MCF 10A (cell line): ENCODE results near the gene ARRDC1. TPM values are rescaled to one million over a fixed set of nuclear protein-coding genes. Genes with fewer than 3 reads are reported as not detected.
A peak's percentile ranks its signal among the peaks of the same experiment; 100 is the strongest.

Source experiments
- BruUV-seq: library from RNA; stranded (reverse); fragments of 400-500 nt; replicated peaks from 2 replicates; lab custom pipeline; 2021; lab: Mats Ljungman, UMichigan
- CTCF ChIA-PET: fragments of 300-600 bp; sonication (Branson Sonifier 250); formaldehyde crosslinking; extraction: SDS; loops from one replicate; lab custom pipeline; 2021; ENCODE audit warnings: antibody characterized with exemption, inconsistent platforms; lab: Yijun Ruan, JAX
- POLR2A ChIA-PET: fragments of 300-600, 350-650 bp; sonication (Branson Sonifier 250); formaldehyde crosslinking; extraction: SDS; loops from one replicate; lab custom pipeline; 2020; ENCODE audit warnings: antibody characterized with exemption, inconsistent platforms; lab: Yijun Ruan, JAX
- DNase-seq: peaks from one replicate; pipeline ENCODE4 v3.0.0-alpha.2; 2018; ENCODE audit not compliant: unreplicated experiment
- H3K27ac Mint-ChIP-seq: one replicate; pipeline ENCODE4 v1.8.0; 2022; ENCODE audit warnings: mild to moderate bottlenecking, low read depth, mixed read lengths; ENCODE audit not compliant: unreplicated experiment
- H3K27me3 Mint-ChIP-seq: one replicate; pipeline ENCODE4 v1.8.0; 2022; ENCODE audit warnings: mixed read lengths; ENCODE audit not compliant: insufficient read depth, unreplicated experiment
- H3K36me3 Mint-ChIP-seq: one replicate; pipeline ENCODE4 v1.8.0; 2022; ENCODE audit warnings: mild to moderate bottlenecking, moderate library complexity, mixed read lengths; ENCODE audit not compliant: insufficient read depth, unreplicated experiment
- H3K4me1 Mint-ChIP-seq: one replicate; pipeline ENCODE4 v1.8.0; 2022; ENCODE audit warnings: mixed read lengths; ENCODE audit not compliant: insufficient read depth, unreplicated experiment
- H3K4me3 Mint-ChIP-seq: one replicate; pipeline ENCODE4 v1.8.0; 2022; ENCODE audit warnings: mild to moderate bottlenecking, moderate library complexity, mixed read lengths; ENCODE audit not compliant: unreplicated experiment
- H3K9me3 Mint-ChIP-seq: one replicate; pipeline ENCODE4 v1.8.0; 2022; ENCODE audit warnings: mixed read lengths; ENCODE audit not compliant: unreplicated experiment
- intact Hi-C: fragments of 100-400 bp; cut with micrococcal nuclease; formaldehyde crosslinking; loops from 2 replicates; pipeline ENCODE4 v1.14.1; 2022
- total RNA-seq: library from RNA; stranded (reverse); gene quantifications from 2 replicates; pipeline ENCODE4 v1.2.3, GENCODE V29; 2022
- TF ChIP-seq, protein P1 (sequence below): fragments of 200-600 bp; IDR thresholded peaks from one replicate; pipeline ENCODE4 v1.8.0; 2022; ENCODE audit warnings: antibody characterized with exemption, mild to moderate bottlenecking; ENCODE audit not compliant: unreplicated experiment

Gene ARRDC1
- total RNA-seq, 1 experiment from 2014 or later, result 125 TPM

DNA sequence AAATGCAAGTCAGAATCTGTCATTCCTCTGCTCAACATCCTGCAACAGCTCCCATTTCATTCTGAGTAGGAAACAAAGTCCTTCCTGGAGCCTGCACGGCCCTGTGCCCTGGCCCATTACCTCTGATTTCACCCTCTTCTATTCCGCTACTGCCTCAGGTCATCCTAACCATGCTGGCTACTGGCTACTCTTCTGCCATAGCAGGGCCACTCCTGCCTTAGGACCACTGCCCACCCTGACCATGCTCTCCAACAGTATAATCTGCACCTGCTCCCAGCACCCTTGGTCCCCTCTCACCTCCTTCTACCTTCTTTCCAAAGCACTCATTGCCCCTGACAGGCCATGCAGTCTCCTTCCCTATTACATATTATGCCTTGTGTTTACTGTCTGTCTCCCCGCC lies 34.9 kb upstream of the ARRDC1 start:
- peaks cover 55% of the 10 kb centered on the region for H3K36me3 Mint-ChIP-seq
- H3K9me3 Mint-ChIP-seq, result no peaks in the 10 kb centered on the region
- DNase-seq, result no peak
- H3K27me3 Mint-ChIP-seq, result no peaks in the 10 kb centered on the region
- H3K4me1 Mint-ChIP-seq, result peaks cover 6% of the 10 kb centered on the region
- H3K27ac Mint-ChIP-seq, result no peak overlapping the region
- TF ChIP-seq, protein P1, sequence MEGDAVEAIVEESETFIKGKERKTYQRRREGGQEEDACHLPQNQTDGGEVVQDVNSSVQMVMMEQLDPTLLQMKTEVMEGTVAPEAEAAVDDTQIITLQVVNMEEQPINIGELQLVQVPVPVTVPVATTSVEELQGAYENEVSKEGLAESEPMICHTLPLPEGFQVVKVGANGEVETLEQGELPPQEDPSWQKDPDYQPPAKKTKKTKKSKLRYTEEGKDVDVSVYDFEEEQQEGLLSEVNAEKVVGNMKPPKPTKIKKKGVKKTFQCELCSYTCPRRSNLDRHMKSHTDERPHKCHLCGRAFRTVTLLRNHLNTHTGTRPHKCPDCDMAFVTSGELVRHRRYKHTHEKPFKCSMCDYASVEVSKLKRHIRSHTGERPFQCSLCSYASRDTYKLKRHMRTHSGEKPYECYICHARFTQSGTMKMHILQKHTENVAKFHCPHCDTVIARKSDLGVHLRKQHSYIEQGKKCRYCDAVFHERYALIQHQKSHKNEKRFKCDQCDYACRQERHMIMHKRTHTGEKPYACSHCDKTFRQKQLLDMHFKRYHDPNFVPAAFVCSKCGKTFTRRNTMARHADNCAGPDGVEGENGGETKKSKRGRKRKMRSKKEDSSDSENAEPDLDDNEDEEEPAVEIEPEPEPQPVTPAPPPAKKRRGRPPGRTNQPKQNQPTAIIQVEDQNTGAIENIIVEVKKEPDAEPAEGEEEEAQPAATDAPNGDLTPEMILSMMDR, result no peak
- intact Hi-C loops, result no loop called here
- H3K4me3 Mint-ChIP-seq, result no peak overlapping the region
- POLR2A ChIA-PET, result interaction anchor here (1.0 kb wide), 1 partner anchor 8 kb away, joined by 3 read pairs; the partner anchor contains the start of gene DPH7
- BruUV-seq, result no TSS peak
- CTCF ChIA-PET, result interaction anchor here (0.6 kb wide), 1 partner anchor 285 kb away, joined by 3 read pairs; no protein-coding TSS in a partner anchor

DNA sequence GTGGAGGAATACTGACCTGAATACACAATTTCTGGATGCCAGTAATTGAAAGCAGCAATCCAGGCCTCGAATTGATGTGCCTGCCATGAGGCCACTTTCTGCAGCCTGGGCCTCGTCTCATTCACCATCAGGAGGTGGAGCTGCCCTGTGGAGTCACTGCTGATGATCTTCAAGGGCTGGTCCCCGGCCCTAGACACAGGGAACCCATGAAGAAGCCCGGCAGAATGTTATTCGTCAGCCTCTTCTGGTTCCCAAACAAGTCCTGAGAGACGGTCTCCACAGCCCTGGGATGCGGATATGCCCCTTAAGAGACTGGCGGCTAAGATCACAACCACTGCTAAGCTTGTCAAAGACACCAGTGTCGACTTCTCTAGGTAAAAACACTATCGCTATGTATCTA lies 31.3 kb upstream of the ARRDC1 start:
- no peaks in the 10 kb centered on the region for H3K9me3 Mint-ChIP-seq
- CTCF ChIA-PET, result no interaction called here
- peaks cover 8% of the 10 kb centered on the region for H3K4me1 Mint-ChIP-seq
- TF ChIP-seq, protein P1, result no peak
- H3K27ac Mint-ChIP-seq, result no peak overlapping the region
- H3K27me3 Mint-ChIP-seq, result no peaks in the 10 kb centered on the region
- DNase-seq, result no peak
- H3K4me3 Mint-ChIP-seq, result no peak overlapping the region
- POLR2A ChIA-PET, result interaction anchor here (0.8 to 0.9 kb wide), 2 partner anchors 11 to 136 kb away, joined by 3 read pairs; no protein-coding TSS in a partner anchor
- H3K36me3 Mint-ChIP-seq, result peaks cover 74% of the 10 kb centered on the region
- BruUV-seq, result no TSS peak
- intact Hi-C loops, result no loop called here

DNA sequence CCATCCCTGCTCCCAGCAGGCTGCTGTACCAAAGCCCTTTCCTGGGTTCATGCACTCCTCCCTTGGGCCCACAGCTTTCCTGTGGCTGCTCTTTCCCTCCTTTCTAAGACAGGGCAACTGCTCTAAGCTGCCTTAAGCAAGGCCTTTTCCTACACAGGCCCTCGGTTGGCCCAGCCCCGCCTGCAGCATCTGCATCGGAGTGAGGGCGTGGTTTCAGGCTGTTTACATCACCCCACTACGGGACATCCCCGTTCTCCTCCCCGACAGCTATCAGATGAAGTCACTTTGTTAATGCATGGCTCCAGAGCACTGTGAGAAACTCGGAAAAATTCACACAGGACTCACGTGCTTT lies 30.1 kb upstream of the ARRDC1 start:
- intact Hi-C loops, result loop anchor here (5.0 kb wide), 1 partner anchor 37 kb away; no protein-coding TSS in a partner anchor

DNA sequence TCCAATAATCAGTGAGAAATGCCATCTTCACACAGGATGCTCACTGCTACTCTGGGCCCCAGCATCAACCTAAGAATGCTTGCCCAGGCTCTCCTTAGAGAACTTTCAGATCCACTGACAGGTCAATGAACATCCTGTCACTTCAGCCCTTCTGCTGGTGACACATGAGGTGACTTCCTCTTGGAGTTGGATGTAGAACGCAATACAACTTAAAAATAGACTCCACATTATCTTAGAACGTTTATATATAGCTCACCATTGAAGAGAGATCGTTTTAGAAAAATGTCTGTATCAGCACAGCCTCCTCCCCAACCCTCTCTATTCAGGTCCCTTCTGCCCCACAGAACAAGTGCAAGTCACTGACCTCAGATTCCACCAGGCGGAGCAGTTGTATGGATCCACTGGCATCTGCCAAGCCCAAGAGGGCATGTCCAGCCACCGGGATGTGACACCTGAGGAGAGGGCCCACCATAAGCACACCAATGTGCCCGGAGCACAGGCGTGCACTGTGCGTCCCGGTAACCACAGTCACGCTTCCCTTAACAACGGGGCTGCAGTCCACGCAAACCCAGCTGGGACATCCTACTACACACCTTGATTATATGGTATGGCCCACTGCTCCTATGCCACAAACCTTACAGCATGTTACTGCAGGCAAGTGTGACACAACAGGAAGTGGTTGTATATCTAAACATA lies 29.6 kb upstream of the ARRDC1 start:
- Mint-ChIP-seq H3K4me1 (peaks cover 8% of the 10 kb centered on the region), H3K27ac (no peak overlapping the region), H3K36me3 (peaks cover 62% of the 10 kb centered on the region), H3K9me3 (no peaks in the 10 kb centered on the region), H3K27me3 (no peaks in the 10 kb centered on the region), H3K4me3 (peak overlapping the region; percentile 81)
- intact Hi-C loops, result loop anchor here (5.0 kb wide), 1 partner anchor 36 kb away; no protein-coding TSS in a partner anchor
- no peak for DNase-seq
- TF ChIP-seq, protein P1, result no peak
- ChIA-PET CTCF (no interaction called here), POLR2A (interaction anchor here (0.6 to 1.2 kb wide), 4 partner anchors 17 to 37 kb away, joined by 3 read pairs; no protein-coding TSS in a partner anchor)
- BruUV-seq, result no TSS peak

More for the DNA sequence above, 30.1 kb upstream of the ARRDC1 start:
- peaks cover 67% of the 10 kb centered on the region for H3K36me3 Mint-ChIP-seq
- no peak for DNase-seq
- no TSS peak for BruUV-seq
- H3K27me3 Mint-ChIP-seq, result no peaks in the 10 kb centered on the region
- TF ChIP-seq, protein P1, result no peak
- H3K27ac Mint-ChIP-seq, result no peak overlapping the region
- H3K4me3 Mint-ChIP-seq, result no peak overlapping the region
- peaks cover 8% of the 10 kb centered on the region for H3K4me1 Mint-ChIP-seq
- ChIA-PET POLR2A (interaction anchor here (0.6 kb wide), 1 partner anchor 37 kb away, joined by 3 read pairs; no protein-coding TSS in a partner anchor), CTCF (no interaction called here)
- no peaks in the 10 kb centered on the region for H3K9me3 Mint-ChIP-seq
